Osteoblast (primary cell): ENCODE measurements around the gene STPG4. TPM values are rescaled to one million over a fixed set of nuclear protein-coding genes. Genes with fewer than 3 reads are reported as not detected.

Experiments used
- DNase-seq: peaks from one replicate; pipeline ENCODE4 v3.0.0; 2011; ENCODE audit warnings: low spot score, mixed read lengths; ENCODE audit not compliant: insufficient read length; ENCODE audit errors: missing footprints
- H2AFZ ChIP-seq: 2 replicates; pipeline ENCODE4 v1.6.0; 2011; ENCODE audit warnings: mild to moderate bottlenecking, low read length
- H3K27ac ChIP-seq: 2 replicates; pipeline ENCODE4 v1.5.1; 2011; ENCODE audit warnings: mild to moderate bottlenecking, low read depth, low read length, moderate library complexity
- H3K27me3 ChIP-seq: 2 replicates; pipeline ENCODE4 v1.6.0; 2012; ENCODE audit warnings: mild to moderate bottlenecking, control low read depth, inconsistent platforms, low read length, moderate library complexity; ENCODE audit not compliant: insufficient read depth
- H3K36me3 ChIP-seq: 2 replicates; pipeline ENCODE4 v1.5.1; 2011; ENCODE audit warnings: mild to moderate bottlenecking, low read length, control low read depth, moderate library complexity; ENCODE audit not compliant: insufficient read depth
- H3K4me1 ChIP-seq: 2 replicates; pipeline ENCODE4 v1.5.1; 2011; ENCODE audit warnings: mild to moderate bottlenecking, low read length, control low read depth, moderate library complexity; ENCODE audit not compliant: insufficient read depth
- H3K4me2 ChIP-seq: 2 replicates; pipeline ENCODE4 v1.6.0; 2011; ENCODE audit warnings: mild to moderate bottlenecking, low read length; ENCODE audit not compliant: insufficient read depth
- H3K4me3 ChIP-seq: fragments of 200-600 bp; sonication (generic); 3 replicates; pipeline ENCODE4 v1.5.1; 2012; ENCODE audit warnings: mild to moderate bottlenecking, low read length, inconsistent platforms; ENCODE audit not compliant: insufficient read depth
- H3K79me2 ChIP-seq: 2 replicates; pipeline ENCODE4 v1.6.0; 2012; ENCODE audit warnings: mild to moderate bottlenecking, low read length, control low read depth, inconsistent platforms; ENCODE audit not compliant: insufficient read depth
- H3K9me3 ChIP-seq: 2 replicates; pipeline ENCODE4 v1.5.1; 2011; ENCODE audit warnings: low read depth, low read length, control low read depth
- H4K20me1 ChIP-seq: 2 replicates; pipeline ENCODE4 v1.6.0; 2012; ENCODE audit warnings: mild to moderate bottlenecking, low read length, control low read depth; ENCODE audit not compliant: insufficient read depth
- total RNA-seq: library from RNA; depleted of rRNA; stranded (reverse); fragments of >200 nt; gene quantifications from 2 replicates; pipeline ENCODE4 v1.2.3, GENCODE V29; 2012
- TF ChIP-seq, protein P1 (sequence below): IDR thresholded peaks from 2 replicates; pipeline ENCODE4 v1.5.1; 2011; ENCODE audit warnings: mild to moderate bottlenecking, low read depth, low read length, moderate library complexity; ENCODE audit errors: extremely low read depth

STPG4 gene
- total RNA-seq, 1 donor = 0.72 TPM

DNA sequence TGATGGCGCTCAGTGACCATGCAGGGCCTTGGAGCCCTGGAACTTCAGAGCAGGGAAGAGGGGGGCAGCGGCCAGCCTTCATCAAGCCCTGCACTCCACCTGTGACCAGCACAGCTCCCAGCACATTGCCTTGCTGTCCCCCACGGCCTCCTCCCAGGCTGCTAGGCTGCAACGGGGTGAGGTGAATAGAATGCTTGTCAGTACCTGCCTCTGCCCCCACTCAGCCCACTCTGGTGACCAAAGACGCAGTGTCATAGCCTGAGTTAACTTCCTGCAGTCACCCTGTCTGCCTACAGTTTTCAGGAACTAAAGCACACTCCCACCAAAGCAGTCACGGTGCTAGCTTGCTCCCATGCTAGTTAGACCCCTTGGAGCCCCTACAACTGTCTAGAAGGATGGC lies 72.1 kb downstream of the STPG4 start:
- Histone ChIP-seq H3K36me3 (no peaks in the 10 kb centered on the region), H3K27ac (no peak overlapping the region), H2AFZ (no peak overlapping the region), H3K4me3 (no peak overlapping the region), H3K9me3 (no peaks in the 10 kb centered on the region), H3K4me2 (no peak overlapping the region), H3K79me2 (no peaks in the 10 kb centered on the region), H3K4me1 (peaks cover 28% of the 10 kb centered on the region), H4K20me1 (no peaks in the 10 kb centered on the region), H3K27me3 (no peaks in the 10 kb centered on the region)
- TF ChIP-seq, protein P1, sequence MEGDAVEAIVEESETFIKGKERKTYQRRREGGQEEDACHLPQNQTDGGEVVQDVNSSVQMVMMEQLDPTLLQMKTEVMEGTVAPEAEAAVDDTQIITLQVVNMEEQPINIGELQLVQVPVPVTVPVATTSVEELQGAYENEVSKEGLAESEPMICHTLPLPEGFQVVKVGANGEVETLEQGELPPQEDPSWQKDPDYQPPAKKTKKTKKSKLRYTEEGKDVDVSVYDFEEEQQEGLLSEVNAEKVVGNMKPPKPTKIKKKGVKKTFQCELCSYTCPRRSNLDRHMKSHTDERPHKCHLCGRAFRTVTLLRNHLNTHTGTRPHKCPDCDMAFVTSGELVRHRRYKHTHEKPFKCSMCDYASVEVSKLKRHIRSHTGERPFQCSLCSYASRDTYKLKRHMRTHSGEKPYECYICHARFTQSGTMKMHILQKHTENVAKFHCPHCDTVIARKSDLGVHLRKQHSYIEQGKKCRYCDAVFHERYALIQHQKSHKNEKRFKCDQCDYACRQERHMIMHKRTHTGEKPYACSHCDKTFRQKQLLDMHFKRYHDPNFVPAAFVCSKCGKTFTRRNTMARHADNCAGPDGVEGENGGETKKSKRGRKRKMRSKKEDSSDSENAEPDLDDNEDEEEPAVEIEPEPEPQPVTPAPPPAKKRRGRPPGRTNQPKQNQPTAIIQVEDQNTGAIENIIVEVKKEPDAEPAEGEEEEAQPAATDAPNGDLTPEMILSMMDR = no peak
- no peak for DNase-seq

DNA sequence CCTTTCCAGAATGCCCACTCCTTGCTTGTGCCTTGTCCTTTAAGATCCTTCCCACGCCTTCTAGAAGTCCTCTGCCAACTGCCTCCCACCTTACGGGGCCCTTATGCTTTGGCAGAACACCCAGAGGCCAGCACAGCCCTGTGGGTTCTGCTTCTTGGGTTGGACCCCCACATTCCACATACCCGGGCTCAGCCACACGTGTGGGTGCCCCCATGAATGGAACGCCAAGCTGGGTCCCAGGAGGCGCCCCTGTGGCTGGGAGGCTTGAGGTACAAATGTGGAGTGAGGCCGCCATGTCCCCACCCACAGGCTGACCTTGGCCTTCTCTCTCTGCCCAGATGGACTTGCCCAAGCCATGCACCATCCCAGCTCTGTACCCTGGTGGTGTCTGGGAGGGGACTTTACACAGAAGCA lies 74.2 kb downstream of the STPG4 start:
- Histone ChIP-seq H3K36me3 (peaks cover 2% of the 10 kb centered on the region), H3K4me3 (no peak overlapping the region), H3K9me3 (no peaks in the 10 kb centered on the region), H2AFZ (no peak overlapping the region), H4K20me1 (no peaks in the 10 kb centered on the region), H3K27me3 (no peaks in the 10 kb centered on the region), H3K27ac (no peak overlapping the region), H3K4me2 (no peak overlapping the region), H3K4me1 (peaks cover 35% of the 10 kb centered on the region), H3K79me2 (no peaks in the 10 kb centered on the region)
- DNase-seq = peak; percentile 84
- TF ChIP-seq, protein P1 = no peak

DNA sequence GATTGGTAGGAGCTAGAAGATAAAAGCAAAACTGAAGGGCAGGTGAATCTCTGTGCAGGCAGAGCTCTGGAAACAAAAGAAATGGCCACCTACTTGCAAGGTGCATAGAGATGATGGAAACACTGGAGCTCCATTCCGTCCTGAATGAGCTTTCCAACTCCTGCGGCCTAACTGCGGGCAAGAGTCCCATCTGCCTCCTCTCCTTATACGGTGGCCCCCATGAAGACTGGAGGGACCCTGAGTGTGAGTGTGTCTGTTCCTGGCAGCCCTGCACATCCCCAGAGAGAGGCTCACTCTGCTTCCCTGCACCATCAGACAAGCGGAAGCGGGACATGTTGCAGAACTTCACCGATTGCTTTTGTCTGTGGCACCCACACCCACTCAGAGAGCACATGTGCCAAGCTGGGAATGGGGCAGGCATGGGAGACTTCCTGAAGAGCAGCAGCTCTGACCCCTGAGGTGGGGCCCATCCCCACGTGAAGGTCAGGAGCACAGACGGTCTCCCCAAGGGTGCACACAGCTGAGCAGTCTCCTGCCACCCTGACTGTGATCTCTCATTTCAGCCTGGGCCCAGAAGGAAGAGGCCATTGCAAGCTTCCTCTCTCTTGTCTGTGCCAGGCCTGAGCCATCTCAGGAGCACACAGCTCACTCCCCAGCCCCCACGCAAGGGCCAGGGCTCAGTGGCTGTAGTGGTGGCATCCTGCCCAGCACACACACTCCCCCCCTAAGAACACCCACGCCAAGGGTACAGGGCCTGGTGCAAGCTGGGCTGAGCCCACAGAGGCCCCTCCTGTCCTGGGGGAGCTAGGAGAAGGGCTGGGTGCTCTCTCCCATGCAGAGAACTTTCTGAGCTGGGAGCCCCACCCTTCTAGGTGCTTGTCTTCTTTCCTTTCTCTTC lies 75.3 kb downstream of the STPG4 start:
- Histone ChIP-seq H3K27me3 (no peaks in the 10 kb centered on the region), H3K27ac (peak overlapping the region; percentile 14), H3K4me1 (peaks cover 37% of the 10 kb centered on the region), H4K20me1 (no peaks in the 10 kb centered on the region), H3K4me2 (no peak overlapping the region), H3K4me3 (no peak overlapping the region), H3K9me3 (no peaks in the 10 kb centered on the region), H3K79me2 (no peaks in the 10 kb centered on the region), H3K36me3 (peaks cover 4% of the 10 kb centered on the region), H2AFZ (peak overlapping the region; percentile 18)
- DNase-seq = peak; percentile 92
- TF ChIP-seq, protein P1 = no peak
